Forelimb muscle (tissue), 1 donor: ENCODE measurements around the gene SPAG8. TPM values are rescaled to one million over a fixed set of nuclear protein-coding genes. Genes with fewer than 3 reads are reported as not detected.

Experiments
- DNase-seq: peaks from one replicate; pipeline ENCODE4 v3.0.0-alpha.2; 2013; ENCODE audit warnings: low read depth
- polyA plus RNA-seq: library from polyadenylated mRNA; unstranded; fragments of 120-200 nt; gene quantifications from one replicate; pipeline ENCODE4 v1.2.1, GENCODE V29; 2013; ENCODE audit not compliant: insufficient read length

The SPAG8 gene, protein sequence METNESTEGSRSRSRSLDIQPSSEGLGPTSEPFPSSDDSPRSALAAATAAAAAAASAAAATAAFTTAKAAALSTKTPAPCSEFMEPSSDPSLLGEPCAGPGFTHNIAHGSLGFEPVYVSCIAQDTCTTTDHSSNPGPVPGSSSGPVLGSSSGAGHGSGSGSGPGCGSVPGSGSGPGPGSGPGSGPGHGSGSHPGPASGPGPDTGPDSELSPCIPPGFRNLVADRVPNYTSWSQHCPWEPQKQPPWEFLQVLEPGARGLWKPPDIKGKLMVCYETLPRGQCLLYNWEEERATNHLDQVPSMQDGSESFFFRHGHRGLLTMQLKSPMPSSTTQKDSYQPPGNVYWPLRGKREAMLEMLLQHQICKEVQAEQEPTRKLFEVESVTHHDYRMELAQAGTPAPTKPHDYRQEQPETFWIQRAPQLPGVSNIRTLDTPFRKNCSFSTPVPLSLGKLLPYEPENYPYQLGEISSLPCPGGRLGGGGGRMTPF
- 2.3 TPM for polyA plus RNA-seq

DNA sequence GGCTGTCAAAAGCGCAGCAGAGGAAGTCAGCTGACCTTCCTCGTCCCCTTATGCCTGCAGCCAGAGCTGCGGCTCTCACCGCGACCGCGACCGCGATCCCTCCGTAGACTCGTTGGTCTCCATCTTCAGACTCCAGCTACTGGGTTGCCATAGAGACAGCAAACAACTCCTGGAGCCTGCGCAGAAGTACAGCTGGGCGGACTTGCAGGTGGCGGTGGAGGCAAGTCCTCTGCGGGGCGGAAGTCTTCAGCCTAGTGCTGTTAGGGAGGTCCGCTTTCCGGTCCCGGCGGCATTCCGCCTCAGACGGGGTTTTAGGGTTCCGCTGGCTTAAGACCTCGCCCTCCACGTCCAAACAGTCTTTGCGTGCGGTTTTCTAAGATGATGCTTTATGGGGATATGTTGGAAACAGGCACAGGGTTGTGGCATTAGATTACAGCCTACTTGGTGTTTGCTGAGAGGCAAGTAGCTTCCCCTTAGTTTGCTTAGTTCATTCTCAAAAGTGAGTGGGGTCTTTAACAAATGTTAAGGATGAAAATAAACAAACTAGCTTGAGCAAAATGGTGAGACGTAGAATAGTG, at the start of gene SPAG8:
TSS of gene SPAG8 (minus strand) at position 238 of the 578 bp plus-strand sequence. CDS start at position 123, 115 bp downstream.
- peak; percentile 90 for DNase-seq

DNA sequence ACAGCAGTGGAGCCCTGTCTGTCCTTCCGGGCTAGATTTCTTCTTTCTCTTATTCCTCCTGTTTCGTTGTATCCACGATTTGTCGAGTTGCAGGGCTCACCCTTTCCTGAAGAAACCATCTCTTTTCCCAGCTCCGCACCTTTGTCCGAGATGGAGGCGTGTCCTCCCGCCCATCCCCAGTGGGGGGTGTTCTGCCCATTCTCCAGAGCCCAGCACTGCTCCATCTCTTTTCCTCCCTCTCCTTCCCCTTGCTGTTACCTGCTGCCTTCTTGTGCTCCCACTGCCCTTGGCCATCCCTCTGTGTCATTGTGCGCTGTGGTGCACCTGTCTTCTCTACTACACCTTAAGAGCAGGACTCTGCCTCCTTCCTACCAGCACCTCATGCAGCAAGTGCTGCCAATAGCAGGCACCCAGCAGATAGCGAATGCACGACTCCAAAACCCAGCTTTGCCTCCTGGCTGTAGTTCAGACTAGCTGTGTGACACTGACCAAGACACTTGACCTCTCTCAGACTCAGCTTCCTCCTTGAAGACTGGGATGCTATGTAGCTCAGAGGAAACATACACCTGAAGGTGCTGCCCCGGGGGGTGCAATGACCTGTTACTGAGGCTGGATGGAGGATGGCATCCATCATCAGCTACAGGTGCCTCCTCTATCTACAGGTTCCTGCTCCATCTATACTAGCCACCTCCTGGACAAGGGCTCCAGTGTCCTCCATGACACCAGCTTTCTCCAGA, 49.3 kb upstream of the SPAG8 start:
- DNase-seq, result no peak

DNA sequence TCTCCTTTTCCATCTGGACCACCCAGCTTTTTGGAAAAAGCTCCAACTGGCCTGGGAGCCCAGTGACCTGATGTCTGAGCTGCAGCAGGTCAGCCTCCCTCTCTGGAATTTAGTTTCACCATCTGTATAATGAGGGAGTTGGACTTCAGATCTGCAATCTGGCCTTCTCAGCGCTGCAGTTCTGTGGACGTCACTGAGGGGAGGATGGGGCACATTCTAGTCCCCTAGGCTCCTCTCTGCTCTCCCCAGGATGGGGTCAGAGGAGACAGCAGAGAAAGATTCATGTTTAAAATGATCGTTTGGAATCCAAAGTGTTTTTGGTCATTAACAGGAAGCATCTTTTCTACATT, 47.9 kb upstream of the SPAG8 start:
- DNase-seq, result no peak

DNA sequence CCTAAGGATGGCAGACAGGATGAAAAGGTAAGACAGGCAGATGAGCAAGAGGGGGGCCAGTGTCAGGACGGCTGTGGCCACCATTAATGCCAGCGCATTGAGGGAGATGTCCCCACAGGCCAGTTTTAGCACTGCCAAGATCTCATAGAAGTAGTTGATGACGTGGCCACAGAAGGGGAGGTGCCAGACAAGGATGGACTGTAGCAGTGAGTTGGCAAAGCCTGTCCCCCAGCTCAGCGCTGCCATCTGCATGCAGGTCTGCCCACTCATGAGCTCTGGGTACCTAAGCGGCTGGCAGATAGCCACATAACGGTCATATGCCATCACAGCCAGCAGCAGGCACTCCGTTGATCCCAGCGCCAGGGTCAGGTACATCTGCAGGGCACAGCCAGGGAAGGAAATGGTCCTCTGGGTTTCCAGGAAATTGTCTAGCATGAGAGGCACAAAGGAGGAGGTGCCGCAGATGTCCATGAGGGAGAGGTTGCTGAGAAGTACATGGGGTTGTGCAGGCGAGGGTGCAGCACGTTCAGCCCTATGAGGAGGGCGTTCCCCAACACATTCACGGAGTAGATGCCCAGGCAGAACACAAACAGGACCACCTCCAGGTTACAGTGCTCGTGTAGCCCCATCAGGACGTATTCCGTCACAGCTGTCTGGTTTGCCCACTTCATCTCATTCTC, 47.4 kb upstream of the SPAG8 start:
- DNase-seq, result no peak

DNA sequence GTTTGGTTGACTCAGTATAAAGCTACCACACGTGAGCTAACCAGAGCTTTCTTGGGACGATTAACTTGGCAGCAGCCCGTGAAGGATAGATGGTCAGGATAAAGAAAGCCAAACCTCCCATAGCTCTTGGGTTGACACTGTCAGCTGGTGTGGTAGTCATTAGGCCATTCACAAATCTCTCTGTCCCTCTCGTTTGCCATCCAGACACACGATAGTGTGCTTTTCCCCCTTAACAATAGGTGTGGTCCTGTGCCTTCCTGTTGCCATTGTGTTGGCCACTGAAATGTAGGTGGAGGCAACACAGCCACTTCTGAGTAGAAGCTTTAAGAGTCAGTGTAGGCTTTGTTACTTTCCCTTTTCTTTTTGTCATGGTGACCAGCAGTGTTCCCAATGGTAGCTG, 46.4 kb upstream of the SPAG8 start:
- no peak for DNase-seq

DNA sequence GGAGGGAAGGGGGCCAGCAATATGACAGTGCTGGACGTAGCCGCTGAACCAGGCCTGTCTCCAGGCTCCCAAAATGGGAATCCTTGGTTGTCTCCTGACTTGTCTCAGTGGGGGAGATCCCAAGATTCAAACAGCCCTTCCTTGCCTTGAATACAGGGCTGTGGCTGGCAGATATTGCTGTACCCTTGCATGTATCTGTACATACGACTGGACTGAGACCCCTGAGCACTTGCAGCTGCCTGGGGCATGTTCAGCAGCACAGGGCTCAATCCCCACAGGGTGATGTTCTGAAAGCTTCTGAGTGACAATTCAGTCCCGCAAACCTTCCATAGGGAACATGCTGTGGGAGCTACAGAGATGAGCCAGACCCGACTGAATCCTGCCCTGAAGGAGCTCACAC, 44.8 kb upstream of the SPAG8 start:
- no peak for DNase-seq

DNA sequence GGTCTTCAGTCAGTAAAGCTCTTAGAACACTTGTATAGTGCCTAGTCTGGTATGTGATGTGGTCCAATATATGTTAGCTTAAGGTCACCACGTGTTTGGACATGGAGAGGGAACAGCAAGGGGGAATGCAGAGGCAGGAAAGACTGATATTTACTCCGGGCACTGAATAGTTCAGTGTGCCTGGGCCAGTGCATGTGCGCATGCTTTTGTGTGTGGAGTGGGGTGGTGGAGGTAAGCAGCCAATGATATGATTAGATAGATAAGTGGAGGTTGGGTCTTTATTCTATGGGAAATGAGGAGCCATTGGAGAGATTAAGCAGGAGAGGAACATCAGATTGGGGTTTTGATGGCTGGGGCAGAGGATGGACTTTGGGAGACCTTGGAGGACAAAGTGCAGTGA, 44.1 kb upstream of the SPAG8 start:
- DNase-seq, result no peak

DNA sequence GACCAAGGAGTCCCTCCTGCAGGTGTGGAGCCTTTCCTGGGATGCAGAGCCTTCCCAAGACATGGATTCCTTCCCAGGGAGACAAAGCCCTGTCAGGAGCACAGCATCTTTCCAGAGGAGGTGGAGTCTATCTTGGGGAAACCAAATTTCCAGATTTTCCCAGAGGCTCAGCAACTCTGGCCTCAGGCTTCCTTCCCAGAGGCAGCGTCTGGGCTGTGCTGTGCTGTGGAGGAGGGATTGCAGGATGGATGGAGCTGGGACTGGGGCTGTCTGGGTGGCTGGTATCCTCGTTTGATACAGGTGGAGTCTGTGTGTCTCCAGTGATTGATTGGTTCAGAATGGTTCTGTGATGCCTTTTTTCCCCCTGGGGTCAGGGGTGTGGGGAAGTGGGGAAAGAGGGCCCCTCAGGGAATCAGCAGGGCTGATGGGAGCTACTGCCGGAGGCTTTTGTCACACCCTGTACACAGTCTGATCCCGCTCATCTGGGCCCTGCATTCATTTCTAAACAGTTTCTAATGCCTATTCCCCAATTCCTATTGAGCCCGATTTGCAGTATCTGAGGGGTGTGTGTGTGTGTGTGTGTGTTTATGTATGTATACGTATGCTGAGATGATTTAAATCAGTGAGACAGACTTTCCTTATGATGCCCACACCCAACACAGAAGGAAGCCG, 42.2 kb upstream of the SPAG8 start:
- no peak for DNase-seq

DNA sequence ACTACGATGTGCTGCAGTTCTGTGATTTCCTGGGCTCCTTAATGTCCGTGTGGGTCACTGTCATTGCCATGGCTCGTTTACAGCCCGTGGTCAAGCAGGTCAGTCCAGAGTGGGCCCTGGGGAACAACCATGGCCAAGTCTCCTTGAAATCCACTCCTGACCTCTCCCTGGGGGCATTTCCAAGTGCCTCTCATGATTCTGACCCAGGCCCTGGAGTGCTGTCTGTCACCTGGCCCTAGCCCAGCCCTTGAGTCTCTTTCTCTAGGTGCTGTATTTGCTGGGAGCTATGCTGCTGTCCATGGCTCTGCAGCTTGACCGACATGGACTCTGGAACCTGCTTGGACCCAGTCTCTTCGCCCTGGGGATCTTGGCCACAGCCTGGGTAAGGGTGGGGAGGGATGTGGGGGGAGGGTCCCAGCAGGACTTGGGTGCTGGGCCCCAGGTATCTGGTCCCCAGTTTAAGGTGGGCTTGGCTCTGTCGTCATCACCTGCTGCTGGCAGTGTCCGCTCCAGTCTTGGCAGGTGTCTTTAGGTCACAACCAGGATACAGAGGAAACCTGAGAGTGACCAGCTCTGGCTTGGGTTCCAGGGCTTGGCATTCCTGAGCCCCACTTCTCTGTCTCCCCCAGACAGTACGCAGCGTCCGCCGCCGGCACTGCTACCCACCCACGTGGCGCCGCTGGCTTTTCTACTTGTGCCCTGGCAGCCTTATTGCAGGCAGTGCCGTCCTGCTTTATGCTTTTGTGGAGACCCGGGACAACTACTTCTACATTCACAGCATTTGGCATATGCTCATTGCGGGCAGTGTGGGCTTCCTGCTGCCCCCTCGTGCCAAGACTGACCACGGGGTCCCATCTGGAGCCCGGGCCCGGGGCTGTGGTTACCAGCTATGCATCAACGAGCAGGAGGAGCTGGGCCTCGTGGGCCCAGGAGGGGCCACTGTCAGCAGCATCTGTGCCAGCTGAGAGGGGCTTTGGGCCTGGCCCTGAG, 41.1 kb upstream of the SPAG8 start:
- DNase-seq, result no peak

DNA sequence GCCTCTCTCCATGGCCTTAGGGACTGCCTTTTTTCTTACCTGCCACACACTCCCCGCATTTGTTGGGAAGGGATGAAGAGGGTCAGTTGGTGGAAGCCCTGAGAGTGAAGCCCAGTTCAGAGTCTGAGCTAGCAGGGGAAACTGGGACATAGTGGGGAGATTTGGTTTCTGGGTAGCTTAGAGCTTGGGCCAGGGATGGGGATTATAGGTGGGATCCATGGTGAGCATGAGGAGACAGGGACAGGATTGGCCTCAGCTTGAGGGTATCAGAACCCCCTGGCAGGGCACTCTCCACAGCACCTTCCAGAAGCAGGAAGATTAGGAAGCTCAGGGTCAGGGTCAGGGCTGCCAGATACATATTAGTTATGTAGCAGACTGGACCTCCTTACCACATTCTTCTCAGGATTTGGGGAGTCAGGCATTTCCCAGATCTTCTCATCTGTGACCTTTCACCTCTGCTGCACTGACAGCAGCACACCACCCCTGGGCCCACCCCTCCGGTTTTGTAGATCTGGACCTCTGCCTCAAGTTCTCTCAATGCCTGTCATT, 40.3 kb upstream of the SPAG8 start:
- DNase-seq, result no peak

DNA sequence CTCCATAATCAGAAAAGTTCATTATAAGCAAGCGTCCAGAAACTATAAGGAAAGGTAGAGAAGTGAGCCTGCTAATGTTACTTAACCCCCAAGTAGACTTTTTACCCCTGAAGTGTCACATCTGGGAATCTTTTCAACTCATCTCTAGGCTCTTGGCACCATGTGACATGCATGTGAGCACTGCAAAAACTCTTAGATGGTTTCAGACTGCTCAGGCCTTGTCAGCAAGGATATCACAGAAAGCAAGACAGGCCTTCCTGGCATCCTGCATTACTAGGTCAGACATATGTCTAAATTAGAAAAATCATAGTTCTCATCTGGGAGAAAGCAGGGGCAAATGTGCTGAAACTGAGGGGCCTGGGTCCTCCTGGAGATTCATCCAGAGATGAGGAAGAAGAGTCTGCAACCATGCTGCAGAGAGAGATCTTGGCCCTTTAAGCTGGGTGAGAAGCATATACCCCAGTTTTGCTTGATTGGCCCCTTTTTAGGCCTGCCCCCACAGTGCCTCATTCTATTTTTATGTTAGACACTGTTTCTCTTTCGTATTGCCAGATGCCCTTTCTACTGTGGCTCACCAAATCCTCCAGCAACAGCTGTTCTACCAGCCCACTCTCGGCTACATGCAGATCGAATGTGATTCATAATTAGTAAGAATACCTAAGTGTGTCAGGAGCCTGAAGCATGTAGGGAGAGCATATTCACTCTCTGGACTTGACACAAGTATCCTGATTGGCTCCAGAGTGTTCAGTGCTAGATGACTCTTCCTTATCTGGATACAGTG, 35.9 kb upstream of the SPAG8 start:
- DNase-seq, result no peak

DNA sequence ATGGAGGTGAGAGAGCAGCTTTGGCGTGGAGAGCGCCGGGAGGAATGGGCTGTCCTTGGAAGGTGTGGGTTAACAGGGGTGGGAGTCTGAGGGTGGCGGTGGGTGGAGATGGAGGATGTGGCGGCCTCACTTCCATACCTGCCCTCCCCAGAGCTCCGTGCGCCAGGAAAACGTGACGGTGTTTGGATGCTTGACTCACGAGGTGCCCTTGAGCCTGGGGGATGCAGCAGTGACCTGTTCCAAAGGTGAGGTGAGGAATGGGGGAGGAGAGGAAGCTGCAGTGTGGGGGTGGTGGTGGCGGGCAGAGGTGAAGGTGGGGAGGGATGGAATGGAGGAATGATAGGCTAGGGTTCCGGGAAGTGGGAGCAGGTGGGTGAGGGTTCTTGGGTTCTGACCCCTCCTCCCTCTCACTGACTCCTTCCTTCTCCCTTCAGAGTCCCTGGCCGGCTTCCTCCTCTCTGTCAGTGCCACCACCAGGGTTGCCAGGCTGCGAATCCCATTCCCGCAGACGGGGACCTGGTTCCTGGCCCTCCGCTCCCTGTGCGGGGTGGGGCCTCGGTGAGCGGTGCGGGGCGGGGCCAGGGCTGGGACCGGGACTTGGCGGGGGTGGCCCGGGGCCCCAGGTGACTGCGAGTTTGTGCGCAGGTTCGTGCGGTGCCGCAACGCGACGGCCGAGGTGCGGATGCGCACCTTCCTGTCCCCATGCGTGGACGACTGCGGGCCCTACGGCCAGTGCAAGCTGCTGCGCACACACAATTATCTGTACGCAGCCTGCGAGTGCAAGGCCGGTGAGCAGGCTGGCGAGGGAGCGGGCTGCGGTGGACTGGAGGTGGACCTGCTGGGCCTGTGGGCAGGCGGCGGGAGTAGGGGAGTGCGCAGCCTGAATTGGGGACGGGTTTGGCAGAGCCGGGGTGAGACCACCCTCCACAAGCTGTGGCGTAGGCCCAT, 34.0 kb upstream of the SPAG8 start:
- DNase-seq, result no peak

DNA sequence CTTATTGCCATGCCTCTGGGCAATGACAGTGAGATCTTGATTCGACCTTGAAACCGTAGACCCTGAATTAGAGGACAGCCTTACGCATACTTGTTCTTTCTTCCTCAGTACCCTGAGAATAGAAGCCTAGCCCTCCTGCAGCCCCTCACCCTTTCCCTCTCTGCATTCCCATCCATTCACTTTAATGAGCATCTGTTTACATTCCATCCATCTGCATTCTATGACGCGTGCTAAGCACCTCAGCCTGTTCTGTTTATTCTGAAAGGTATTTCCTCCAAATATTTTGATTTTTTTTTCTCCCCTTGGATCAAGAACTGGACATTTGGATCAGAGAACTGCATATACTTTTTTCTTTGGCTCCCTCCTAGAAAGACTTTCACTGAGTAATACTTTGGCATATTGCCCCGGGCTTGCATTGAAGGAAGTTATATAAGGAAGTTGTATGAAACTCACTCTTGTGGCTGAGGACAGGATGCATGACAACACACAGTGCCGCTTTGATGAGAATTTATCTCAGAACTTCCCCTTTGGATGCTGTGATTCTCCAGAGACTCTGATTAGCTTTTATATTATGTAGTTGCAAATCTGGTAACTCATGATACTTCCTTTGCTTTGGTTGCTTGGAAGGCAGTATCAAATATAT, 32.7 kb upstream of the SPAG8 start:
- peak; percentile 91 for DNase-seq

DNA sequence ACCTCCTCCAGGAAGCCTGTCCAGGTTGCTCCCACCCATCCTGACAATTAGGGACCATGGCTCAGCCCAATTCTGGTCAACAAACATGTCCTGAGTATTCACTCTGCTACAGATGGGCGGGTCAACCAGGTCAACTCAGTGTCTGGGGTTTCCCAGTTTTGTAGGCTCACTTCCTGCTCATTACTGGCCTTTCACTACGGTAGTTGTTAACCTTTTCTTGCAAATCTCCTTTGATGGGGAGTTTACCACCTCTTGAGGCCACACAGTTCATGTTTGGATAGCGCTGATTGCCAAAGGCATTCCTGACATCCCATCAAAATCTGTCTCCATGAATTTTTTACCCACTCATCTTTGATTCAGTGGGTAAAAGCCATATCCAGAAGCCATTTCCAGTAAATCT, 30.7 kb upstream of the SPAG8 start:
- DNase-seq, result no peak

DNA sequence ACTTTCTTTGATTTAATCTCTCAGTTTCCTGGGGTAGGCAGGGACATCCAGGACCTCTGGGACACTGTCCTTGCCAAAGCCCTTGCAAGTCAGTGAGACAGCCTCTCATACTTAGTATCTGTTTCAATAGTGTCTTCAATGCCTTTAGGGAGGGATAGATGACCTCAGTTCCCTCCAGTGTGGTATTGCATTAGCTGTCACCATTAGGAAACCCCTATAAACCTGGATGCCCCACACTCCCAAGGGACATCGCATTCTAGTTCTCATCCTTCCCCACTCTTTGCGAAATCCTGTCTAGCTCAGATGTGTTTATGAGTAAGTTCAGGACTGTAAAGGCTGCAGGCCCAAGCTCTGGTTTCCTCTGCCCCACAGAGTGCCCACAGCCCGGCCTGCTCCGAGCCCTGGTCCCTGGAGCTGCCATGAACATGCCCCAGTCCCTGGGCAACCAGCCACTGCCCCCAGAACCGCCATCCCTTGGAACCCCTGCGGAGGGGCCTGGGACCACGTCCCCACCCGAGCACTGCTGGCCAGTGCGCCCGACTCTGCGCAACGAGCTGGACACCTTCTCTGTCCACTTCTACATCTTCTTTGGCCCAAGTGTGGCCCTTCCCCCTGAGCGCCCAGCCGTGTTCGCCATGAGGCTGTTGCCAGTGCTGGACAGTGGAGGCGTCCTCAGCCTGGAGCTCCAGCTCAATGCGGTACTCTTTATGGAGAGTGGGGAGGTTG, 30.1 kb upstream of the SPAG8 start:
- no peak for DNase-seq

DNA sequence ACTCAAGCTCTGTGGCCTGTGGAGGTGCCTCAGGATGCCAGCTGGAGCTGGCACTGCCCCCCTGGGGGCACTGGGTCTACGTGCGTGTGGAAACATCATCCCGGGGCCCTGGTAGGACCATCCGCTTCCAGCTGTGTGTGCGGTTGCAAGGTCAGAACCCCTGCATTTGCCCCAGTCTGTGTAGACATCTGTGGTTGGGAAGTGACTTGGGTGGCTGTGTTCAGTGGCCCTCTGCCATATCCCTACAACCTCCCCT, 29.5 kb upstream of the SPAG8 start:
- no peak for DNase-seq
